Measurements from ENCODE around the gene PCDHA5. TPM values are rescaled to one million over a fixed set of nuclear protein-coding genes. Genes with fewer than 3 reads are reported as not detected.

Gene PCDHA5
- total RNA-seq, 1 donor from 2014 or later = 0.07 TPM

Other genes starting within 250 kb of the PCDHA5 start
- 4.8 and 5.2 TPM in 2 replicates for gene CD14, start 188.4 kb upstream of the PCDHA5 start, total RNA-seq
- 7.0 and 8.0 TPM in 2 replicates for gene TMCO6, start 182.2 kb upstream of the PCDHA5 start, total RNA-seq
- 26.3 and 36.9 TPM in 2 replicates for gene NDUFA2, start 174.0 kb upstream of the PCDHA5 start, total RNA-seq
- 47.7 and 52.2 TPM in 2 replicates for gene IK, start 173.8 kb upstream of the PCDHA5 start, total RNA-seq
- gene WDR55, start 156.7 kb upstream of the PCDHA5 start, total RNA-seq = 23.5 and 23.7 TPM in 2 replicates
- 0.07 and 0.13 TPM in 2 replicates for gene DND1, start 148.0 kb upstream of the PCDHA5 start, total RNA-seq
- 50.6 and 62.6 TPM in 2 replicates for gene HARS1, start 130.2 kb upstream of the PCDHA5 start, total RNA-seq
- 23.7 and 28.0 TPM in 2 replicates for gene HARS2, start 130.2 kb upstream of the PCDHA5 start, total RNA-seq
- gene ZMAT2, start 121.2 kb upstream of the PCDHA5 start, total RNA-seq = 40.7 and 40.8 TPM in 2 replicates
- gene PCDHA1, start 35.5 kb upstream of the PCDHA5 start, total RNA-seq = 0.20 TPM in 1 of 2 replicates, not detected in the other
- 0.03 and 0.07 TPM in 2 replicates for gene PCDHA2, start 26.8 kb upstream of the PCDHA5 start, total RNA-seq
- gene PCDHA3, start 20.6 kb upstream of the PCDHA5 start, total RNA-seq = 0.20 and 0.39 TPM in 2 replicates
- 0.59 and 0.69 TPM in 2 replicates for gene PCDHA4, start 14.5 kb upstream of the PCDHA5 start, total RNA-seq
- gene PCDHA6, start 6.3 kb downstream of the PCDHA5 start, total RNA-seq = 0.76 and 0.91 TPM in 2 replicates
- gene PCDHA7, start 12.7 kb downstream of the PCDHA5 start, total RNA-seq = 1.4 and 1.7 TPM in 2 replicates
- gene PCDHA8, start 19.6 kb downstream of the PCDHA5 start, total RNA-seq = 0.07 and 0.26 TPM in 2 replicates
- gene PCDHA9, start 26.8 kb downstream of the PCDHA5 start, total RNA-seq = 0.07 and 0.10 TPM in 2 replicates
- gene PCDHA10, start 34.3 kb downstream of the PCDHA5 start, total RNA-seq = 0.26 and 0.50 TPM in 2 replicates
- 0.23 and 0.33 TPM in 2 replicates for gene PCDHA11, start 47.3 kb downstream of the PCDHA5 start, total RNA-seq
- 0.07 and 0.33 TPM in 2 replicates for gene PCDHA12, start 53.7 kb downstream of the PCDHA5 start, total RNA-seq
- 0.10 and 0.20 TPM in 2 replicates for gene PCDHA13, start 60.5 kb downstream of the PCDHA5 start, total RNA-seq
- gene PCDHAC1, start 104.7 kb downstream of the PCDHA5 start, total RNA-seq = 0.07 and 0.26 TPM in 2 replicates
- 0.43 and 1.3 TPM in 2 replicates for gene PCDHAC2, start 144.9 kb downstream of the PCDHA5 start, total RNA-seq
- gene PCDHB1, start 229.8 kb downstream of the PCDHA5 start, total RNA-seq = not detected in 2 replicates